Activated naive CD8-positive, alpha-beta T cell treated with anti-CD3 and anti-CD28 coated beads, Interleukin-2, amount 10 ng/mL, durations not matched to agents 7 days and 5 days (primary cell): ENCODE measurements around the gene SEPHS2. TPM values are rescaled to one million over a fixed set of nuclear protein-coding genes. Genes with fewer than 3 reads are reported as not detected.

ENCODE experiments used
- ATAC-seq: fragments of 150-1000 bp; cut with Tn5 transposase; one replicate; pipeline ENCODE4 v1.10.0; 2021; ENCODE audit warnings: low read depth, moderate library complexity
- POLR2A ChIA-PET: fragments of 350-600 bp; sonication (Branson Sonifier 250); formaldehyde crosslinking; loops from one replicate; lab custom pipeline; 2021; ENCODE audit warnings: antibody characterized with exemption; lab: Charles Lee
- DNase-seq: peaks from one replicate; pipeline ENCODE4 v3.0.0; 2021
- H3K27ac Mint-ChIP-seq: one replicate; pipeline ENCODE4 v1.8.0; 2022; ENCODE audit warnings: mild to moderate bottlenecking, mixed read lengths
- H3K27me3 Mint-ChIP-seq: one replicate; pipeline ENCODE4 v1.8.0; 2022; ENCODE audit warnings: mild to moderate bottlenecking, moderate library complexity, mixed read lengths
- H3K36me3 Mint-ChIP-seq: one replicate; pipeline ENCODE4 v1.8.0; 2021; ENCODE audit warnings: mild to moderate bottlenecking, mixed read lengths
- H3K4me1 Mint-ChIP-seq: one replicate; pipeline ENCODE4 v1.8.0; 2021; ENCODE audit warnings: mixed read lengths
- H3K4me3 Mint-ChIP-seq: one replicate; pipeline ENCODE4 v1.8.0; 2022; ENCODE audit warnings: mild to moderate bottlenecking, moderate library complexity, mixed read lengths
- H3K9me3 Mint-ChIP-seq: one replicate; pipeline ENCODE4 v1.8.0; 2021; ENCODE audit warnings: mixed read lengths
- total RNA-seq, 2 experiments: library from RNA; stranded (reverse); gene quantifications; one replicate each; pipeline ENCODE4 v1.2.3, GENCODE V29; 2021

The SEPHS2 gene
- total RNA-seq, 2 experiments from 2014 or later: 59.4 to 59.8 TPM

GRCh38 chr16:30439720-30440348 lies 5.8 kb downstream of the SEPHS2 start:
- H3K27me3 Mint-ChIP-seq: no peaks in the 10 kb centered on the region
- POLR2A ChIA-PET: no interaction called here
- no peak overlapping the region for H3K4me3 Mint-ChIP-seq
- H3K36me3 Mint-ChIP-seq: peaks cover 21% of the 10 kb centered on the region
- H3K4me1 Mint-ChIP-seq: peaks cover 24% of the 10 kb centered on the region
- DNase-seq (no peak), ATAC-seq (no peak)
- no peak overlapping the region for H3K27ac Mint-ChIP-seq
- no peaks in the 10 kb centered on the region for H3K9me3 Mint-ChIP-seq

- POLR2A ChIA-PET: interaction anchor here (0.6 to 0.7 kb wide), 2 partner anchors 41 to 321 kb away, joined by 3 read pairs; no protein-coding TSS in a partner anchor
- DNase-seq: no peak
- Mint-ChIP-seq H3K4me3 (no peak overlapping the region), H3K9me3 (no peaks in the 10 kb centered on the region), H3K4me1 (peaks cover 22% of the 10 kb centered on the region), H3K27me3 (no peaks in the 10 kb centered on the region), H3K27ac (no peak overlapping the region), H3K36me3 (peaks cover 13% of the 10 kb centered on the region)
- no peak for ATAC-seq
These were observed 6.8 kb downstream of the SEPHS2 start for GRCh38 chr16:30438835-30439234.

GRCh38 chr16:30437511-30438046 lies 8.1 kb downstream of the SEPHS2 start:
- Mint-ChIP-seq H3K9me3 (no peaks in the 10 kb centered on the region), H3K4me1 (peaks cover 15% of the 10 kb centered on the region), H3K27me3 (no peaks in the 10 kb centered on the region), H3K36me3 (peaks cover 4% of the 10 kb centered on the region), H3K4me3 (no peak overlapping the region), H3K27ac (no peak overlapping the region)
- POLR2A ChIA-PET: no interaction called here
- ATAC-seq: no peak
- no peak for DNase-seq

- no peak overlapping the region for H3K4me3 Mint-ChIP-seq
- no peak for DNase-seq
These were observed 10.8 kb downstream of the SEPHS2 start for GRCh38 chr16:30434852-30435251.

GRCh38 chr16:30430428-30430970 lies 15.2 kb downstream of the SEPHS2 start:
- DNase-seq (no peak), ATAC-seq (peak; percentile 14)

More at GRCh38 chr16:30434852-30435251, 10.8 kb downstream of the SEPHS2 start:
- H3K27me3 Mint-ChIP-seq: no peaks in the 10 kb centered on the region
- no peaks in the 10 kb centered on the region for H3K36me3 Mint-ChIP-seq
- H3K9me3 Mint-ChIP-seq: no peaks in the 10 kb centered on the region
- no peak for ATAC-seq
- peak overlapping the region; percentile 1 for H3K27ac Mint-ChIP-seq
- POLR2A ChIA-PET: interaction anchor here (0.6 kb wide), 1 partner anchor 102 kb away, joined by 3 read pairs; no protein-coding TSS in a partner anchor
- H3K4me1 Mint-ChIP-seq: peaks cover 14% of the 10 kb centered on the region

GRCh38 chr16:30429678-30430427 lies 15.8 kb downstream of the SEPHS2 start, which contains the start of gene DCTPP1:
Gene DCTPP1, minus strand, starts transcription at chr16:30430030. Its CDS starts 50 bp downstream, at chr16:30429980.
- DNase-seq (peak; percentile 91), ATAC-seq (peak; percentile 99)
- POLR2A ChIA-PET: interaction anchor here (0.6 to 2.1 kb wide), 34 partner anchors 11 to 747 kb away, joined by 3 to 32 read pairs (median 5); partner anchors contain the start of genes CORO1A, FBRS, ITGAL and PRR14
- Mint-ChIP-seq H3K36me3 (peaks cover 9% of the 10 kb centered on the region), H3K9me3 (no peaks in the 10 kb centered on the region), H3K4me3 (no peak within 1 kb of the TSS), H3K27me3 (no peaks in the 10 kb centered on the region), H3K27ac (no peak within 1 kb of the TSS), H3K4me1 (peaks cover 26% of the 10 kb centered on the region)

More at GRCh38 chr16:30430428-30430970, 15.2 kb downstream of the SEPHS2 start:
- POLR2A ChIA-PET: interaction anchor here (0.6 to 2.1 kb wide), 27 partner anchors 12 to 247 kb away, joined by 3 to 32 read pairs (median 5); partner anchors contain the start of genes CORO1A, FBRS, ITGAL and PRR14
- Mint-ChIP-seq H3K4me3 (no peak overlapping the region), H3K36me3 (peaks cover 9% of the 10 kb centered on the region), H3K27ac (no peak overlapping the region), H3K27me3 (no peaks in the 10 kb centered on the region), H3K4me1 (peaks cover 28% of the 10 kb centered on the region), H3K9me3 (no peaks in the 10 kb centered on the region)

- ATAC-seq (no peak), DNase-seq (no peak)
- no peaks in the 10 kb centered on the region for H3K27me3 Mint-ChIP-seq
- H3K9me3 Mint-ChIP-seq: no peaks in the 10 kb centered on the region
- no peak overlapping the region for H3K27ac Mint-ChIP-seq
- peaks cover 22% of the 10 kb centered on the region for H3K4me1 Mint-ChIP-seq
- no peak overlapping the region for H3K4me3 Mint-ChIP-seq
- POLR2A ChIA-PET: interaction anchor here (0.6 to 2.1 kb wide), 32 partner anchors 10 to 747 kb away, joined by 3 to 32 read pairs (median 5); partner anchors contain the start of genes CORO1A, FBRS, ITGAL and PRR14
- H3K36me3 Mint-ChIP-seq: peaks cover 13% of the 10 kb centered on the region
These were observed 16.3 kb downstream of the SEPHS2 start for GRCh38 chr16:30429418-30429677.

GRCh38 chr16:30428055-30428454 lies 17.6 kb downstream of the SEPHS2 start:
- DNase-seq (no peak), ATAC-seq (no peak)
- H3K9me3 Mint-ChIP-seq: no peaks in the 10 kb centered on the region
- POLR2A ChIA-PET: no interaction called here
- peaks cover 15% of the 10 kb centered on the region for H3K36me3 Mint-ChIP-seq
- peak overlapping the region; percentile 6 for H3K27ac Mint-ChIP-seq
- H3K4me3 Mint-ChIP-seq: no peak overlapping the region
- H3K27me3 Mint-ChIP-seq: no peaks in the 10 kb centered on the region
- peaks cover 17% of the 10 kb centered on the region for H3K4me1 Mint-ChIP-seq

- Mint-ChIP-seq H3K4me1 (peaks cover 23% of the 10 kb centered on the region), H3K27ac (no peak overlapping the region), H3K9me3 (no peaks in the 10 kb centered on the region), H3K36me3 (peaks cover 30% of the 10 kb centered on the region), H3K4me3 (no peak overlapping the region), H3K27me3 (no peaks in the 10 kb centered on the region)
- POLR2A ChIA-PET: interaction anchor here (0.5 to 0.9 kb wide), 2 partner anchors 65 to 151 kb away, joined by 3 read pairs; no protein-coding TSS in a partner anchor
- DNase-seq (no peak), ATAC-seq (no peak)
These were observed 24.7 kb downstream of the SEPHS2 start for GRCh38 chr16:30421010-30421409.

- no peaks in the 10 kb centered on the region for H3K9me3 Mint-ChIP-seq
- peak overlapping the region; percentile 65 for H3K27ac Mint-ChIP-seq
- H3K36me3 Mint-ChIP-seq: peaks cover 27% of the 10 kb centered on the region
- ATAC-seq: no peak
- no peaks in the 10 kb centered on the region for H3K27me3 Mint-ChIP-seq
- DNase-seq: no peak
- H3K4me3 Mint-ChIP-seq: peak overlapping the region; percentile 42
- POLR2A ChIA-PET: interaction anchor here (0.7 to 3.6 kb wide), 25 partner anchors 9 to 353 kb away, joined by 3 to 32 read pairs (median 5); partner anchors contain the start of genes ALDOA, DCTPP1, ITGAL and PRR14
- H3K4me1 Mint-ChIP-seq: peaks cover 20% of the 10 kb centered on the region
These were observed 27.1 kb downstream of the SEPHS2 start for GRCh38 chr16:30418350-30419181.

GRCh38 chr16:30417529-30418349 lies 27.9 kb downstream of the SEPHS2 start:
- POLR2A ChIA-PET: interaction anchor here (0.6 to 3.6 kb wide), 28 partner anchors 8 to 352 kb away, joined by 3 to 32 read pairs (median 4); partner anchors contain the start of genes ALDOA, DCTPP1, ITGAL and PRR14
- ATAC-seq: peak; percentile 90
- H3K9me3 Mint-ChIP-seq: no peaks in the 10 kb centered on the region

More at GRCh38 chr16:30417529-30418349, 27.9 kb downstream of the SEPHS2 start:
- Mint-ChIP-seq H3K27me3 (no peaks in the 10 kb centered on the region), H3K4me3 (peak overlapping the region; percentile 42), H3K27ac (no peak overlapping the region), H3K4me1 (peaks cover 21% of the 10 kb centered on the region), H3K36me3 (peaks cover 25% of the 10 kb centered on the region)
- peak; percentile 91 for DNase-seq
